Activated effector memory CD4-positive, alpha-beta T cell treated with anti-CD3 and anti-CD28 coated beads, Interleukin-2, amount 50 U/mL, for 16 hours (primary cell): ENCODE measurements around the gene EOGT.

Experiments used
- DNase-seq: peaks from one replicate; pipeline ENCODE4 v3.0.0-alpha.2; 2020

EOGT gene

DNA sequence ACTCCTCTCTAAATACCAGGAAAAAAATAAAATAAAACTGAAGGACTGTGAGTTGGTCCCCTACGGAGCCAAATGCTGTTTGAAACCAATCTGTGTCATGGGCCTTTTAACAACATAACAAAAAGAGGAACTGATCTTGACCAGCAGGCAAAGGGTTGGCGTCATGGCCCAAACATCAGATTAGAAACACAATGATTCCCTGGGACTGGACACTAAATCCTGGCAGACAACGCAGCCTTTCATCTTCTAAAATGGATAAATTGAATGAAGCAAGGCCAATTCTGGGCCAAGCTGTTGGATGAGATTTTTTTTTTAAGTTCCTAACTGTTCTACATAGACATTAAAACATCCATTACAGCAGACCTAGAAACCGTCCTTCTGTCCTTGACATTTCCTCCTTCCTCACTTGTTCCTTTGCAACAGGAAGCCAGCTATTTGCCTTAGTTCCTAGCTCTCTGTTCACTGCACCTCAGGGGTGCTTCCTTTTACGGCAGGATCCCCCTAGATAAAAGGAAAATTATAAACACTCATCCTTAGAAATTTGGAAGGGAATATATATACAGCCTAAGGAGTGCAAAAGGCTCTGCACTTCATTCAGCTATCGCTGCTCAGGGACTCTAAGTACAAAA lies 59.6 kb downstream of the EOGT start:
- no peak for DNase-seq

DNA sequence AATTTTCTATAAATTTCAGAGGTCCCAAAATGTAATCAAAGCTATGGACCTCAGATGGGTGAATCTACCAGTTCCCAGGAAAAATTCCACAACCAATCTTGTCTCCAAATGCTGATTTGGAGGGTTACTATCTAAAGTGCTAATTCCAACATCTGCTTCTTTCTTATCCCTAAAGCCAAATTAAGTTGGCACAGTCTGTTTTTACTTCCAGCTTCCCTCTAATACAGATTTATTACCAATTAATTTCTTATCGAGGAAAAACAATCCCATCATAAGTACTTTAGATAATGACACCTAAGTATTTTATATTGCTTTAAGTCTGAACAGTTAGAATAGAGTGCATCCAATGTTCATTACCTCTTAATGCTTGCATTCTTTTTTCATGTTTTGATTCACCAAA lies 68.3 kb downstream of the EOGT start:
- DNase-seq = no peak

DNA sequence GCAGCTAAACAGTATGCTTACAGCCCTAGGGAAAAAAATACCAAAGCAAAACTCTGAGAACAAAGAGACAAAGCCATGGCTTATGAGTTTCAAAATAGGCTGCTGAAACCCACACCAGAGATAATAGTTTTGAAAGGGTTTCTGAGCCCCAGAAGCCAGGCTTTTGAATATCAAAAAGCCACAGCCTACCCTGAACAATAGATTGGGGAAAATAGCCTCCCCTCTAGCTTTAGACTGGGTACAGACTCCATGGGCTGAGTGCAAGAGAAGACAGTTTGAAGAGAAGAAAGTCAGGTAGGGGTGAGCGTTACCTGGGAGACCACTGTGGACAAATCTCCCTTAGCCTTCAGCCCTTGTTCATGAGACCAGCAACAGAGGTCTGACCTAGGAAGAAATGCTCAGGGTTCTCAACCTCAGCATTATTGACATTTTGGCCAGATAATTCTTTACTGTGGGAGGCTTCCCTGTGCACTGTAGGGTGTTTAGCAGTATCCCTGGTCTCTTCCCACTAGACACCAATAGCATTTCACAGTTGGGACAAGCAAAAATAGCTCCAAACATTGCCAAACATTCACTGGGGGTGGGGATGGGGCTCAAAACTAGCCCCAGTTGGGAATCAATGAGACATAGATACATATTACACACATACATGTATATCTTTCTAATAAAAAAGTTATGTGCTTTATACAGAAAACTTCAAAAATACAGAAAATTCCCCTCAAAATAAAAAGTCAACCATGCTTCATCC lies 69.6 kb downstream of the EOGT start:
- DNase-seq = no peak

DNA sequence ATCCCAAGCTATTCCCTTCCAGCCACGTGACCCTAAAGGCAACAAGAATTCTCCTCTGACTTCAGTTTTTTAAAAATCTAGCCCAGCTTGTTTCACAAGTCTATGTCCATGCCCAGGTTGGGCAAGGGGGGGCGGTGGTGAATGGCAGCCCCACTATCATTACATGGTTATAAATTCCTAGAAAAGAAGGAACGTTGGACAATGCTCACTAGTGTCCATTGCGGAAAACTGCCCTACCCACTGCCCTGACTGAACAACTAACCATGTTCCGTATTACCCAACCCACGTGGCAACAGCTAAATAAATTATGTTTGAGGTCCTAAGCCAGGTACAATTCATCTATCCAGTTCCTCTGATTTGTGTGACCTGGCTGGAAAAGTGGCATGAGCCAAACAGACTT lies 72.4 kb downstream of the EOGT start:
- no peak for DNase-seq

DNA sequence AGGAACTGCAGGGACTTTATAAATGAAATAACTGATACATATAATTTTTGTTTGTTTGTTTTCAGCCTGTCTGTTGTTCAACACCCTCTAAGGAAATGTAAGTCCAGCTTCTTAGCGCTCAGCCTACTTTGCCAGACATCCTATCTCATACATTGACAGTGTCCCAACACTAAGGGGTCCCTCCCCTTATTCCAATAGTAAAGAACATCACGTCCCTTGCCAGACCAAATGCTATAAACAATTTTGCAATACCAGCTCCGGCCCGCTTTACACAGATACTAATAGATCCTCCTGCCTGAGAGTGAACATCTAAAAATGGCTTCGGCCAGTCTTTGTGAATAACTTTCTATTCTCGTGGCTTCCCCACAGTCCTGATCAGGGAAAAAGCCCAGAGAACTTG lies 76.6 kb downstream of the EOGT start:
- DNase-seq = no peak

DNA sequence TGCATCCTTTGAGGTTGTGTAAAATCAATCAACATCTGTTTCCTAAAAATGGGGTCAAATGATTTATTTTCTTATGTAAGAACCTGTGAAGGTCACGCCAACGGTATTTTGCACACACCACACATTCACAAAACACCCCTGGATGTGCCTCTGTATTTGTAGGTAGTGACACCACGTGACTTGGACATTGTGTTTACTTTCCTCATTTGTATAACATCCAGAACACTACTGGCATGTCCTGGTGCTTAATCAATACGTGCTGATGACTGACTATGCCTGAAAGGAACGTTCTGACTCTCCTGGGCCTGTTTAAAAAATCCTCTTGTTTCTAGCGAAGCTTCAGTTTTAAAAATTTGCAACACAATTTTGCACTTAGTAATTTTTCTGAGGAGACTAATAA lies 77.7 kb downstream of the EOGT start:
- no peak for DNase-seq

DNA sequence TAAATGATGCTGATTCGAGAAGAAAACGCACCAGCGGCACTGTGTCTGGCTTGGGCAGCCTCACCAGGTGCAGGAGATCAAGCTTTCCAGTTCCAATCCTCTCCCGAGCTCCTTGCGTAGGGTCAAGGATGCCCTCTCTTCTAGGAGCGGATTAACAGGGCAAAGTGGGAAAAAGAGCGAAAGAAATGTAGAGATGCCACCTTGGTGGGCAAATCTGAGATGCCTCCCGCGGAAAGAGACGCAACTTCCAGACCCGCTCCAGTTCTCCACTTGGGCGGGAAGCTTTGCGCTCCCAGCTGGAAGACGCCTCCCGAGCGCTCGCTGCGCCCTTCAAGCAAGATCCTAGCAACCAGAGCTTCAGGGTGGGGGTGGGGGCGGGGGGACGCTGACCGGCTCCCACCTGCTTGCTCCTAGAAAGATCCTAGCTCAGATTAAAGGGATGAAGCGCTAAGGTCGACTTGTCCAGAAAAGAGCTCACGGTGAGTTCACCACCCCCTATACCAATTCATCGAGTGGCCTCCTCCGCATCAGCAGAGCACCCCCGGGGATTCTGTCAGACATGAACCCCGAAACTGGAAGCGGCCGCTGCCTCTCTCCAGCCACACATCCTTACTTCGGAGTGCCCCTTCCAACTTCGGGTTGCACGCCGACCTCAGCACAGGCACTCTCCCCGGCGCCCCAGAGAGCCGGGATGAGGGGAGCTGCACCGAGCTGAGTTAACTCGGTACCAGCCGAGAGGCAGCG lies 81.9 kb downstream of the EOGT start:
- no peak for DNase-seq
